Astrocyte (in vitro differentiated cells and primary cell): Measurements from ENCODE around the gene FOXL3.

Experiments used
- CTCF ChIP-seq: IDR thresholded peaks from 2 replicates; pipeline ENCODE4 v1.5.1; 2011; ENCODE audit warnings: low read depth, mild to moderate bottlenecking, inconsistent platforms, low read length, moderate library complexity; ENCODE audit not compliant: insufficient read depth
- EZH2 ChIP-seq: IDR thresholded peaks from 2 replicates; pipeline ENCODE4 v1.6.1; 2012; ENCODE audit warnings: mild to moderate bottlenecking, low read length, inconsistent platforms; ENCODE audit not compliant: insufficient read depth

GRCh38 chr7:278081-278480 lies 11.9 kb upstream of the FOXL3 start:
- no peak for TF ChIP-seq CTCF
- no peak for TF ChIP-seq EZH2
